ENCODE measurements around the gene BCL11A. TPM values are rescaled to one million over a fixed set of nuclear protein-coding genes. Genes with fewer than 3 reads are reported as not detected.
A peak's percentile ranks its signal among the peaks of the same experiment; 100 is the strongest.

The BCL11A gene
- total RNA-seq, 3 donors from 2014 or later (not counting 1 experiment from before 2014, with no cell fraction given) = 2.6 to 3.5 (median 3.0) TPM

GRCh38 chr2:60415814-60416213 is 137.6 kb downstream of the BCL11A start:
- Histone ChIP-seq H3K4me3 (ENCODE audit: low read length) (no peak overlapping the region), H3K4me1 (ENCODE audit: control insufficient read depth, insufficient read depth, low read length) (peaks cover 11% of the 10 kb centered on the region), H3K36me3 (ENCODE audit: control insufficient read depth, insufficient read depth, low read length) (no peaks in the 10 kb centered on the region), H3K27ac (ENCODE audit: low read length) (no peak overlapping the region), H3K9me3 (ENCODE audit: control insufficient read depth, insufficient read depth, low read length) (no peaks in the 10 kb centered on the region), H3K27me3 (ENCODE audit: control insufficient read depth, insufficient read depth, low read length) (no peaks in the 10 kb centered on the region)
- H3K36me3 Mint-ChIP-seq = no peaks in the 10 kb centered on the region
- TF ChIP-seq CTCF (IDR thresholded peaks at IDR 0.05) = no peak
- ATAC-seq = no peak
- peaks cover 0 to 7% of the 10 kb centered on the region in 2 donors for H3K4me1 Mint-ChIP-seq
- no peak overlapping the region for H3K4me3 Mint-ChIP-seq
- no peak for DNase-seq
- no peaks in the 10 kb centered on the region for H3K9me3 Mint-ChIP-seq
- intact Hi-C loops (cut with micrococcal nuclease) = no loop called here
- peaks cover 8 to 24% of the 10 kb centered on the region in 2 donors for H3K27me3 Mint-ChIP-seq (ENCODE audit: low read depth in 2 of 2)
- H3K27ac Mint-ChIP-seq = no peak overlapping the region

DNA sequence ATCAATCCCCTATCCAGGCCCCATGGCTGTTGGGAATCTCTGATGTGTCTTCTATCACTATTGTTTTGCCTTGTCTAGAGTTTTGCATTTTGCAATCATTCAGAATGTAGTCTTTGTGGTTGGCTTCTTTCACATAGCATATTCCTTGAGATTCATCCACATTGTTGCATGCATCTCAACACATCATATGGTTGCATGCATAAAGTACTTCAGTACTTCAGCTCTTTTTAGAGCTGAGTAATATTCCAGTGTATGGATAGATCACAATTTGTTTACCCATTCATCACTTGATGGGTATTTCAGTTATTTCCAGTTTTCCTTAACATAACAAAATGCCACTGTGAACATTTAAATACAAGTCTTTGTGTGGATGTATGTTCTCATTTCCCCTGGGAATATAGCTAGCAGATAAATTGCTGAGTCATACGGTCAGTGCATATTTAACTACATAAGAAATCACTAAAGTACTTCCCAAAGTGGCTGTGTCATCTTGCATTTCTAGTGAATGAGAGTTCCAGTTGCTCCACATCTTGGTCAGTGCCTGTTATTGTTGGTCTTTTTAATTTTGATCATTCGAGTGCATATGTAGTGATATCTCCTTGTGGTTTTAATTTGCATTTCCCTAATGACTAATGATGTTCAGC is 138.8 kb downstream of the BCL11A start:
- H3K4me1 ChIP-seq (ENCODE audit: control insufficient read depth, insufficient read depth, low read length) = peaks cover 13% of the 10 kb centered on the region
- Mint-ChIP-seq H3K4me1 (peaks cover 0 to 7% of the 10 kb centered on the region in 2 donors), H3K27ac (no peak overlapping the region), H3K27me3 (ENCODE audit: low read depth in 2 of 2) (peaks cover 13 to 24% of the 10 kb centered on the region in 2 donors), H3K9me3 (no peaks in the 10 kb centered on the region), H3K36me3 (no peaks in the 10 kb centered on the region), H3K4me3 (no peak overlapping the region)
- H3K36me3 ChIP-seq (ENCODE audit: control insufficient read depth, insufficient read depth, low read length) = no peaks in the 10 kb centered on the region
- no peak for ATAC-seq
- H3K27me3 ChIP-seq (ENCODE audit: control insufficient read depth, insufficient read depth, low read length) = no peaks in the 10 kb centered on the region
- no peak for DNase-seq
- H3K4me3 ChIP-seq (ENCODE audit: low read length) = no peak overlapping the region
- no peak overlapping the region for H3K27ac ChIP-seq (ENCODE audit: low read length)
- TF ChIP-seq CTCF (IDR thresholded peaks at IDR 0.05) = no peak
- intact Hi-C loops (cut with micrococcal nuclease) = no loop called here
- 63% methylated on average over 1 of the region's 2 CpGs for WGBS (ENCODE audit: insufficient coverage)
- no peaks in the 10 kb centered on the region for H3K9me3 ChIP-seq (ENCODE audit: control insufficient read depth, insufficient read depth, low read length)

DNA sequence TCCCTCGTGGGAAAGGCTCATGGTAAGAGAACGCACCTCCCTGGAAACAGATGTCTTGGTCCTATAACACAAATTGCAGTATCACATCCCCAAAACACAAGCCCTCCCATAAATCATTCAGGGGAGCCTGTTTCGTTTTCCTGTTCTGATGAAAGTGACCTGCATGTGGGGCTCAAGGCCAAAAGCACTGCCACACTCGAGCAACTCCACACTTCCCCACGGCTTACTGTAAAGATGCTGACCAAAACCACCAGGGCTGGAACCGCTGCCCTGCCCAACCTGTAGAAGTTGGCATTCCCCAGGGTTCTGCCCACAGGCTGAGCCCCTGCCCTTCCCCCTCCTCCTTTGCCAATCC is 139.7 kb downstream of the BCL11A start:
- Mint-ChIP-seq H3K4me3 (no peak overlapping the region), H3K27me3 (ENCODE audit: low read depth in 2 of 2) (peaks cover 14 to 18% of the 10 kb centered on the region in 2 donors), H3K9me3 (no peaks in the 10 kb centered on the region), H3K36me3 (no peaks in the 10 kb centered on the region), H3K4me1 (peaks cover 0 to 7% of the 10 kb centered on the region in 2 donors), H3K27ac (no peak overlapping the region)
- Histone ChIP-seq H3K4me3 (ENCODE audit: low read length) (no peak overlapping the region), H3K9me3 (ENCODE audit: control insufficient read depth, insufficient read depth, low read length) (no peaks in the 10 kb centered on the region), H3K27ac (ENCODE audit: low read length) (peak overlapping the region; percentile 43), H3K4me1 (ENCODE audit: control insufficient read depth, insufficient read depth, low read length) (peaks cover 13% of the 10 kb centered on the region), H3K27me3 (ENCODE audit: control insufficient read depth, insufficient read depth, low read length) (no peaks in the 10 kb centered on the region), H3K36me3 (ENCODE audit: control insufficient read depth, insufficient read depth, low read length) (no peaks in the 10 kb centered on the region)
- no peak for DNase-seq
- no peak for TF ChIP-seq CTCF (IDR thresholded peaks at IDR 0.05)
- no peak for ATAC-seq
- intact Hi-C loops (cut with micrococcal nuclease) = no loop called here
- 29% methylated on average over 6 of the region's 6 CpGs for WGBS (ENCODE audit: insufficient coverage)
